HEK293 (cell line): ENCODE measurements around the gene TNFRSF6B.

Experiments
- CTCF ChIA-PET: fragments of 350-600 bp; formaldehyde crosslinking; extraction: SDS; loops from one replicate; lab custom pipeline; 2021; ENCODE audit warnings: antibody characterized with exemption; lab: Yijun Ruan, JAX
- POLR2A ChIA-PET: fragments of 300-600 bp; formaldehyde crosslinking; extraction: SDS; loops from one replicate; lab custom pipeline; 2020; ENCODE audit warnings: antibody characterized with exemption, inconsistent platforms; lab: Yijun Ruan, JAX
- H3K27ac ChIP-seq: fragments of 200-500 bp; sonication (Bioruptor generic); 2 replicates; pipeline ENCODE4 v1.5.1; 2014; ENCODE audit warnings: low read depth, low read length, control low read depth, inconsistent platforms; ENCODE audit errors: extremely low read depth
- H3K36me3 ChIP-seq, 2 experiments: fragments of 200-500 bp in 1 of 2; sonication (Bioruptor generic) in 1 of 2; 1 replicate in 1 of 2; 2 replicates in 1 of 2; pipeline ENCODE4 v1.5.1; 2014 to 2017; ENCODE audit warnings: inconsistent platforms in 2 of 2, low read length in 2 of 2; ENCODE audit not compliant: control insufficient read depth in 2 of 2, insufficient read depth in 1 of 2
- H3K4me1 ChIP-seq: fragments of 200-500 bp; sonication (Bioruptor generic); 2 replicates; pipeline ENCODE4 v1.5.1; 2014; ENCODE audit warnings: mild to moderate bottlenecking, low read length, inconsistent platforms; ENCODE audit not compliant: control insufficient read depth, insufficient read depth
- H3K4me3 ChIP-seq: 2 replicates; pipeline ENCODE4 v1.5.1; 2011; ENCODE audit warnings: low read depth, mild to moderate bottlenecking, control low read depth, low read length, moderate library complexity
- H3K9me3 ChIP-seq: fragments of 200-500 bp; sonication (Bioruptor generic); 2 replicates; pipeline ENCODE4 v1.5.1; 2014; ENCODE audit warnings: low read depth, low read length, inconsistent platforms; ENCODE audit not compliant: control insufficient read depth, insufficient read depth
- IKZF3 ChIP-seq: fragments of 450-650 bp; IDR thresholded peaks from 2 replicates; pipeline ENCODE4 v1.5.0; 2018; ENCODE audit warnings: missing biosample characterization, mild to moderate bottlenecking, missing genetic modification characterization, moderate library complexity
- ZBTB7A ChIP-seq: fragments of 450-650 bp; formaldehyde crosslinking; IDR thresholded peaks from 2 replicates; pipeline ENCODE4 v1.5.1; 2016; ENCODE audit warnings: low read depth, missing biosample characterization, missing genetic modification characterization
- ZFHX2 ChIP-seq: fragments of 450-650 bp; formaldehyde crosslinking; conservative IDR thresholded peaks from 2 replicates; pipeline ENCODE4 v1.5.1; 2016; ENCODE audit warnings: missing biosample characterization, missing genetic modification characterization
- ZNF132 ChIP-seq: fragments of 450-650 bp; formaldehyde crosslinking; IDR thresholded peaks from 2 replicates; pipeline ENCODE4 v1.5.1; 2017; ENCODE audit warnings: missing biosample characterization, missing genetic modification characterization, borderline replicate concordance
- ZNF214 ChIP-seq: fragments of 450-650 bp; formaldehyde crosslinking; IDR thresholded peaks from 2 replicates; pipeline ENCODE4 v1.5.1; 2017; ENCODE audit warnings: missing biosample characterization, mild to moderate bottlenecking, missing genetic modification characterization, borderline replicate concordance
- ZNF221 ChIP-seq: fragments of 450-650 bp; formaldehyde crosslinking; IDR thresholded peaks from 2 replicates; pipeline ENCODE4 v1.5.1; 2017; ENCODE audit warnings: missing biosample characterization, missing genetic modification characterization, borderline replicate concordance
- ZNF280D ChIP-seq: fragments of 450-650 bp; formaldehyde crosslinking; IDR thresholded peaks from 2 replicates; pipeline ENCODE4 v1.5.1; 2016; ENCODE audit warnings: missing biosample characterization, missing genetic modification characterization
- ZNF510 ChIP-seq: fragments of 450-650 bp; formaldehyde crosslinking; IDR thresholded peaks from 2 replicates; pipeline ENCODE4 v1.5.1; 2018; ENCODE audit warnings: mild to moderate bottlenecking, missing genetic modification characterization, missing biosample characterization; ENCODE audit not compliant: insufficient replicate concordance
- TF ChIP-seq, protein P1 (sequence below): fragments of 450-650 bp; IDR thresholded peaks from 2 replicates; pipeline ENCODE4 v1.5.1; 2018; ENCODE audit warnings: missing biosample characterization, missing genetic modification characterization
- TF ChIP-seq, protein P2 (sequence below): fragments of 450-650 bp; formaldehyde crosslinking; IDR thresholded peaks from 2 replicates; pipeline ENCODE4 v1.5.1; 2017; ENCODE audit warnings: missing biosample characterization, missing genetic modification characterization

TNFRSF6B gene

GRCh38 chr20:63743210-63743970, 46.9 kb downstream of the TNFRSF6B start:
- TF ChIP-seq ZNF280D, result no peak
- TF ChIP-seq IKZF3 (tag by site-specific recombination), result no peak

DNA sequence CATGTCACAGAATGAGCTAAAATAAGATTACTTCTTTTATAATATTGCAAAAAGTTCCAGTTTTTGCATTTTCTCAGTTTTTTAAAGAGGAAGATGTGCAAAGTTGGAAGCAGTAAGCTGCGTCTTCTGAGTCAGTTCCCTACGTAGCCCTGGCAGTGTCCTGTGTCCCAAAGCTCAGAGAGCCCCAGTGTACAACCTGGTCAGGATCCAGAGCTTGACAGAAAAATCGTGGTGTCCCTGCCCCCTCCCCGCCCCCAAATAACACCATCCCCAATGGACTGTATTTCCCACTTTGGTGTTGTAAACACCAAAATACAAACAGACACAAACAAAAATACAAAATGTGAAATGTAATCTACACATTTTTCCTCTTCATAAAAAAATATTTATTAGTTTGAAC, 47.7 kb downstream of the TNFRSF6B start:
- POLR2A ChIA-PET, result no interaction called here
- TF ChIP-seq, protein P1, sequence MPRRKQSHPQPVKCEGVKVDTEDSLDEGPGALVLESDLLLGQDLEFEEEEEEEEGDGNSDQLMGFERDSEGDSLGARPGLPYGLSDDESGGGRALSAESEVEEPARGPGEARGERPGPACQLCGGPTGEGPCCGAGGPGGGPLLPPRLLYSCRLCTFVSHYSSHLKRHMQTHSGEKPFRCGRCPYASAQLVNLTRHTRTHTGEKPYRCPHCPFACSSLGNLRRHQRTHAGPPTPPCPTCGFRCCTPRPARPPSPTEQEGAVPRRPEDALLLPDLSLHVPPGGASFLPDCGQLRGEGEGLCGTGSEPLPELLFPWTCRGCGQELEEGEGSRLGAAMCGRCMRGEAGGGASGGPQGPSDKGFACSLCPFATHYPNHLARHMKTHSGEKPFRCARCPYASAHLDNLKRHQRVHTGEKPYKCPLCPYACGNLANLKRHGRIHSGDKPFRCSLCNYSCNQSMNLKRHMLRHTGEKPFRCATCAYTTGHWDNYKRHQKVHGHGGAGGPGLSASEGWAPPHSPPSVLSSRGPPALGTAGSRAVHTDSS (tag by site-specific recombination), result no peak
- TF ChIP-seq ZNF510 (tag by site-specific recombination) (no peak), ZNF221 (no peak), ZNF132 (tag by site-specific recombination) (no peak), ZNF214 (tag by site-specific recombination) (no peak), ZBTB7A (tag by site-specific recombination) (no peak)
- TF ChIP-seq, all 188 proteins: peak for 0
- Histone ChIP-seq H3K9me3 (no peaks in the 10 kb centered on the region), H3K27ac (no peak overlapping the region), H3K4me3 (no peak overlapping the region), H3K36me3 (peaks cover 4 to 28% of the 10 kb centered on the region in 2 experiments; a peak in 1 of 3 replicates), H3K4me1 (no peaks in the 10 kb centered on the region; the same call in 1 of the 2 replicates)
- CTCF ChIA-PET, result no interaction called here

More at GRCh38 chr20:63743210-63743970, 46.9 kb downstream of the TNFRSF6B start:
- CTCF ChIA-PET, result interaction anchor here (0.7 to 1.1 kb wide), 2 partner anchors 24 to 32 kb away, joined by 3 read pairs; no protein-coding TSS in a partner anchor
- Histone ChIP-seq H3K27ac (no peak overlapping the region), H3K4me3 (no peak overlapping the region), H3K36me3 (peaks cover 4 to 28% of the 10 kb centered on the region in 2 experiments; a peak in 1 of 3 replicates), H3K4me1 (no peaks in the 10 kb centered on the region; the same call in 1 of the 2 replicates), H3K9me3 (no peaks in the 10 kb centered on the region)
- POLR2A ChIA-PET, result no interaction called here

DNA sequence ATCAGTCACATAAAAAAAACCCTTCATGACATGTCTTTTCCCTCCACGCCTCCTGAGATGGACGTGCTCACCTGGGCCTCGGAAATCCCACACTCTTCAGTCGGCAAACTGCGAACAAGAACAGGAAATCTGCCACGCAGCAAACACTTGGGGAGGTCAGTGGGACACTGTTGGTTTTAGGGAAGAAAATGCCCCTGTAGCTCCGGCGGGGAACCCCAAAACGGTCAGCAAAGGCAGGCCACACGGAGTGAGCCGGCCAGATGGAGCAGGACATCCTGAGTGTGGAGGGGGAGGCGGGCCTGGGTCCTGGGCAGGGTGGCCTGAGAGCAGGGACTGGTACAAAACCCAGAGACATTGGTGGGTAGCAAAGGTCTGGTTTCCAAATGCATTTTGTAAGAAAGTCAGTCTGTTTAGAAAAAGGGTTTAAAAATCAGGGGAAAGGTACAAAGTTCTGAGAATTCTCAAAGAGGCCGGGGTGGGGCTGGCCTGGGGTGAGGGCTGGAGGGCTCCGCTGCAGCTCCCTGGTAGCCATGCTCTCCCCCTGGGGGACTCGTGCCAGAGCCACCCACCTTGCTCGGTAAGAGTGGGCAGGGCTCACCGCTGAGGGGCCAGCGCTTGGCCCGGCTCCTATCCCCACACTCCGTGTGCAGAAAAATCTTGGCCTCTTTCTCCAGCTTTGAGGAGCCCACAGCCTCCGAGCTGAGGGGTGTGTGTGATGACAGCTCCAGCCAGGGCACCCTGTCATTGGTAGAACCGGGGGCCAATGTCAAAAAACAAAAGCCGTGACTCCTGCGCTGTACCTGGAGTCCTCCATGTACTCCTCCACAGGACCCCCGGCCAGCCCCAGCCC, 48.3 kb downstream of the TNFRSF6B start:
- TF ChIP-seq, protein P2, sequence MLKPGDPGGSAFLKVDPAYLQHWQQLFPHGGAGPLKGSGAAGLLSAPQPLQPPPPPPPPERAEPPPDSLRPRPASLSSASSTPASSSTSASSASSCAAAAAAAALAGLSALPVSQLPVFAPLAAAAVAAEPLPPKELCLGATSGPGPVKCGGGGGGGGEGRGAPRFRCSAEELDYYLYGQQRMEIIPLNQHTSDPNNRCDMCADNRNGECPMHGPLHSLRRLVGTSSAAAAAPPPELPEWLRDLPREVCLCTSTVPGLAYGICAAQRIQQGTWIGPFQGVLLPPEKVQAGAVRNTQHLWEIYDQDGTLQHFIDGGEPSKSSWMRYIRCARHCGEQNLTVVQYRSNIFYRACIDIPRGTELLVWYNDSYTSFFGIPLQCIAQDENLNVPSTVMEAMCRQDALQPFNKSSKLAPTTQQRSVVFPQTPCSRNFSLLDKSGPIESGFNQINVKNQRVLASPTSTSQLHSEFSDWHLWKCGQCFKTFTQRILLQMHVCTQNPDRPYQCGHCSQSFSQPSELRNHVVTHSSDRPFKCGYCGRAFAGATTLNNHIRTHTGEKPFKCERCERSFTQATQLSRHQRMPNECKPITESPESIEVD (tag by site-specific recombination), result no peak
- 0 out of 2 replicates have a peak, but pooled peaks have one; percentile 11 for TF ChIP-seq ZFHX2
- Histone ChIP-seq H3K4me3 (no peak overlapping the region), H3K27ac (no peak overlapping the region), H3K36me3 (peaks cover 4 to 28% of the 10 kb centered on the region in 2 experiments; a peak in 1 of 3 replicates), H3K4me1 (no peaks in the 10 kb centered on the region), H3K9me3 (no peaks in the 10 kb centered on the region)
- ChIA-PET POLR2A (interaction anchor here (1.0 kb wide), 1 partner anchor 8 kb away, joined by 3 read pairs; the partner anchor contains the start of gene LIME1), CTCF (interaction anchor here (0.6 to 1.3 kb wide), 2 partner anchors 113 to 229 kb away, joined by 3 to 5 read pairs; no protein-coding TSS in a partner anchor)
